DOHH2 (cell line): Measurements from ENCODE around the gene HHAT.

Experiments used
- H3F3A ChIP-seq: fragments of 200-600 bp; sonication (generic), shearing (Covaris generic); 2 replicates; pipeline ENCODE4 v1.6.0; 2016; ENCODE audit warnings: antibody characterized with exemption, mild to moderate bottlenecking; ENCODE audit not compliant: control insufficient read depth, insufficient read depth
- H3K27ac ChIP-seq: fragments of 200-600 bp; sonication (generic); 2 replicates; pipeline ENCODE4 v1.5.1; 2014; ENCODE audit warnings: low read depth, mild to moderate bottlenecking, low read length, moderate library complexity
- H3K27me3 ChIP-seq: fragments of 200-600 bp; sonication (generic); 2 replicates; pipeline ENCODE4 v1.6.1; 2014; ENCODE audit warnings: mild to moderate bottlenecking, low read length, mixed read lengths; ENCODE audit not compliant: control insufficient read depth
- H3K36me3 ChIP-seq: fragments of 200-600 bp; sonication (generic); 2 replicates; pipeline ENCODE4 v1.6.1; 2014; ENCODE audit warnings: mild to moderate bottlenecking, low read length, moderate library complexity, mixed read lengths; ENCODE audit not compliant: control insufficient read depth
- H3K4me1 ChIP-seq: fragments of 200-600 bp; sonication (generic); 2 replicates; pipeline ENCODE4 v1.6.1; 2014; ENCODE audit warnings: mild to moderate bottlenecking, low read length, mixed read lengths; ENCODE audit not compliant: control insufficient read depth
- H3K4me2 ChIP-seq: fragments of 200-600 bp; sonication (generic); 2 replicates; pipeline ENCODE4 v1.6.0; 2014; ENCODE audit warnings: mild to moderate bottlenecking, low read length, moderate library complexity
- H3K4me3 ChIP-seq: fragments of 200-600 bp; sonication (generic); 2 replicates; pipeline ENCODE4 v1.5.1; 2014; ENCODE audit warnings: mild to moderate bottlenecking, low read length, mixed read lengths
- H3K79me2 ChIP-seq: fragments of 200-600 bp; sonication (generic); 2 replicates; pipeline ENCODE4 v1.6.1; 2014; ENCODE audit warnings: mild to moderate bottlenecking, low read length, mixed read lengths; ENCODE audit not compliant: control insufficient read depth
- H3K9me2 ChIP-seq: fragments of 200-600 bp; sonication (generic); replicated peaks from 2 replicates; pipeline ENCODE4 v1.6.1; 2014; ENCODE audit warnings: mild to moderate bottlenecking, low read length, mixed read lengths; ENCODE audit not compliant: control insufficient read depth
- H3K9me3 ChIP-seq: fragments of 200-600 bp; sonication (generic); 2 replicates; pipeline ENCODE4 v1.6.1; 2014; ENCODE audit warnings: antibody characterized with exemption, low read length, mixed read lengths; ENCODE audit not compliant: control insufficient read depth, insufficient read depth
- H4K20me1 ChIP-seq: fragments of 200-600 bp; sonication (generic); 2 replicates; pipeline ENCODE4 v1.6.0; 2014; ENCODE audit warnings: low read depth, mild to moderate bottlenecking, antibody characterized with exemption, low read length, moderate library complexity; ENCODE audit not compliant: control insufficient read depth, insufficient read depth
- CTCF ChIP-seq: fragments of 200-600 bp; sonication (generic); IDR thresholded peaks from one replicate; pipeline ENCODE4 v1.5.1; 2014; ENCODE audit warnings: antibody characterized with exemption, mild to moderate bottlenecking, low read depth, low read length; ENCODE audit not compliant: poor library complexity, severe bottlenecking
- EZH2phosphoT487 ChIP-seq: fragments of 200-600 bp; sonication (generic); IDR thresholded peaks from 2 replicates; pipeline ENCODE4 v1.6.1; 2017; ENCODE audit warnings: borderline replicate concordance, mild to moderate bottlenecking, antibody characterized with exemption, low read length, moderate library complexity, mixed read lengths

The HHAT gene

GRCh38 chr1:210413951-210414350, 85.2 kb downstream of the HHAT start:
- no peaks in the 10 kb centered on the region for H3K79me2 ChIP-seq
- no peaks in the 10 kb centered on the region for H3K27me3 ChIP-seq
- H3K9me3 ChIP-seq, result no peaks in the 10 kb centered on the region
- TF ChIP-seq CTCF (no peak), EZH2phosphoT487 (no peak)
- H3K27ac ChIP-seq, result no peak overlapping the region
- H4K20me1 ChIP-seq, result no peaks in the 10 kb centered on the region
- no peaks in the 10 kb centered on the region for H3K4me1 ChIP-seq
- H3F3A ChIP-seq, result no peaks in the 10 kb centered on the region
- no peaks in the 10 kb centered on the region for H3K36me3 ChIP-seq
- no peak overlapping the region for H3K4me2 ChIP-seq
- no peaks in the 10 kb centered on the region for H3K9me2 ChIP-seq
- no peak overlapping the region for H3K4me3 ChIP-seq

- H4K20me1 ChIP-seq, result no peaks in the 10 kb centered on the region
- no peaks in the 10 kb centered on the region for H3K4me1 ChIP-seq
- H3F3A ChIP-seq, result no peaks in the 10 kb centered on the region
- H3K27me3 ChIP-seq, result no peaks in the 10 kb centered on the region
- no peaks in the 10 kb centered on the region for H3K79me2 ChIP-seq
- H3K4me3 ChIP-seq, result no peak overlapping the region
- no peaks in the 10 kb centered on the region for H3K9me2 ChIP-seq
- no peaks in the 10 kb centered on the region for H3K9me3 ChIP-seq
- H3K36me3 ChIP-seq, result no peaks in the 10 kb centered on the region
- no peak overlapping the region for H3K4me2 ChIP-seq
- H3K27ac ChIP-seq, result no peak overlapping the region
- TF ChIP-seq EZH2phosphoT487 (no peak), CTCF (no peak)
Measured at GRCh38 chr1:210415846-210416448, 87.2 kb downstream of the HHAT start.

- Histone ChIP-seq H3F3A (no peaks in the 10 kb centered on the region), H3K4me3 (no peak overlapping the region), H3K9me3 (no peaks in the 10 kb centered on the region), H3K4me1 (no peaks in the 10 kb centered on the region), H3K79me2 (no peaks in the 10 kb centered on the region), H3K27me3 (no peaks in the 10 kb centered on the region), H3K9me2 (no peaks in the 10 kb centered on the region), H3K27ac (no peak overlapping the region), H3K4me2 (no peak overlapping the region), H3K36me3 (no peaks in the 10 kb centered on the region), H4K20me1 (no peaks in the 10 kb centered on the region)
- TF ChIP-seq CTCF (no peak), EZH2phosphoT487 (no peak)
Measured at GRCh38 chr1:210416681-210417080, 88.0 kb downstream of the HHAT start.
